ENCODE data around the gene ZNF14. TPM values are rescaled to one million over a fixed set of nuclear protein-coding genes. Genes with fewer than 3 reads are reported as not detected.
"Not testable (repeated sequence)": the region's sequence is repeated elsewhere in the genome, so short reads cannot be mapped to it uniquely, and the experiment has no call there.

ZNF14 gene
- 5.5 and 6.0 TPM in 2 replicates for total RNA-seq (2014; rRNA removed; shearing (Covaris generic))
- 1.1 and 1.3 TPM in 2 replicates for polyA plus RNA-seq (2014; cell fraction: nucleus; rRNA removed)

GRCh38 chr19:19732579-19733501 is at the start of gene ZNF14:
ZNF14 (minus strand) TSS chr19:19733112; CDS start chr19:19732958, 154 bp downstream.
- peak; percentile 89 for DNase-seq (ENCODE audit: extremely low read depth, low read depth)

GRCh38 chr19:19781791-19782190 is 48.9 kb upstream of the ZNF14 start:
- not testable (repeated sequence) for DNase-seq (ENCODE audit: extremely low read depth, low read depth)

- no peak for DNase-seq (ENCODE audit: extremely low read depth, low read depth)
These were observed 45.8 kb upstream of the ZNF14 start for GRCh38 chr19:19778666-19779065.

DNA sequence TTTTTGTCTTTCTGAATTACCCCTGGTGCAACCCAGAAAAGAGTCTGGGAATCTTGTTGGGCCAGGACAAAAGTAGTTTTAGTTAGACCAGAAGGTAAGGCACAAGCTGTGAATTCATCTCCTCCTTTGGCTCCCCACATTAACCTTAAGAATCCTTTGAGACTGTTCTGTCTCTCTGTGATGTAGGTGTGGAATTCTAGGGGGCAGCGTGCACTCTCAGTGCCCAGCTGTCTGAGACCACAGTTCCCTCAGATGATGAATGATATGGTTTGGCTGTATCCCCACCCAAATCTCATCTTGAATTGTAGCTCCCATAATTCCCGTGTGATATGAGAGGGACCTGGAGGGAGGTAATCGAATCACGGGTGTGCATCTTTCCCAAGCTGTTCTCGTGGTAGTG is 44.8 kb upstream of the ZNF14 start:
- DNase-seq (ENCODE audit: extremely low read depth, low read depth): no peak

DNA sequence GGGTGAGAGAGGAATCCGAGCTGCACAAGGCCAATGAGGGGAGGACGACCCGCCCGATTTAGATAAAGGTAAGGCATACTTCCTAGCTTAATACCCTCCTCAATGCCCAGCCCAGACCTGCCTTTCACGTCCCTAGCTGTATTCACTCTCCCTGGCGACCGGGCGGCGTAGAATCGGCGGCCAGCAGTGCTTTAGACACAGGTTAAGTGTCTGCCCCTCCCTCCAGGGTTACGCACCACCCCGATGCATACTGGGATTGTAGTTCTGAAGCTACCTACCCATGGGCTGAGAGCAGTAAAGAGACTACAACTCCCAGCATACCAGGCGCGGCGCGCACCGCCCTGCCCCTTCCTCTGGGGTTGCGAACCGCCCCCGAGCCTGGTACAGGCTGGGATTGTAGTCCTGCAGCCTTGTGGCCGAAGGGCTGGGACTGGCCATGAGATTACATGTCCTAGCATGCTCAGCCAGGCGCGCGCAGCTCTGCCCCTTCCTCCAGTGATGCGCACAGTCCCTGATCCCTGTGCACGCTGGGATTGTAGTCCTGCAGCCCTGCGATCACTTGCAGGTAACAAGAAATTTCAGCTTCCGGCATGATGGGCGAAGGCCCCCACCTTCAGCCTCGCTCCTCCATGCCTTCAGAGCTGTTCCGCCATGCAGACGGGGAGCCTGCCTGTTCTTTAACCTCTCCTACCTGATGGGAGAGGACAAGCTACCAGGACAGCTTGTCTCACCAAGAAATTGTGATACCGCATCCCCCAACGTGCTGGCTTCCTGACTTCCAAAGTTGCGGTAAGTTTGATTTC is 43.5 kb upstream of the ZNF14 start:
- peak; percentile 93 for DNase-seq (ENCODE audit: extremely low read depth, low read depth)

DNA sequence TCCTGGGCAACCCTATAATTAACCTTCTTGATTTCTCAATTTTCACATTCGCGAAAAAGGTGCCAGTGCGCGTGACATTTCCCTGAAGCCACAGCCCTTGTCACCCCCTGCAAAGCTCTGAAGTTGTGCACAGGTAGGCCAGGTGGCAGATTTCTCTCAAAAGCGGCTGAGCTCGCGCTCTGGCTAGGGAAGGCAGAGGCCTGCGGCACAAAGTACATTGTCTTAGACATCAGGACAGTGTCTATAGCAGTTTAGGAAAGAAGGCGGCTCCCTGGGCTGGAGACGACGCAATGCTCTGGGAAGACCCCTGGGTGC is 42.9 kb upstream of the ZNF14 start:
- no peak for DNase-seq (ENCODE audit: extremely low read depth, low read depth)

DNA sequence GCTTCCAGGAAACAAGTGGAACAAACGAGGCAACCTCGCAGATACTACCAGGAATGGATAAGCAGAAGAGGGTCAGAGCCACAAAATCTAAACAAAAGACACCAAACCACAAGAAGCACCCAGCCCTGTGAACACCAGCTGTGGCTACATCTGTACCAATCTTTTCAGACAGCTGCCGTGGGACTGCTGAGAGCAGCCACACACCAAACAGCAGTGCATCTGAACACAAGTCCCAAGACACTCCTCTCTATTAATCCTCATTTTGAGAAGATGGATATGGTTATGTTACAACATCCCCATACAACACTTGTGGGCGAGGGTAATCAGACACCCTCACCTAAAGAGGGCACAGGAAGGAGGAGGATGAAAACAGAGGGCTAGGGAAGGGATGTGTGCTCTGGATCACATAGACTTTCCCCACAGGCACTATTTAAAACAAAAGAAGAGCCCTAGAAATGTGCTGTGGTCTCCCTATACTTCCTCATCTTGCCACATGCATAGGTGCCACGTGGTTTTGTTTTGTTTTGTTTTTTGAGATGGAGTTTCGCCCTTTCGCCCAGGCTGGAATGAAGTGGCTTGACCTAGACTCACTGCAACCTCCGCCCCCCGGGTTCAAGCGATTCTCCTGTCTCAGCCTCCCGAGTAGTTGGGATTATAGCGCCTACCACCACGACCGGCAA is 41.6 kb upstream of the ZNF14 start:
- no peak for DNase-seq (ENCODE audit: extremely low read depth, low read depth)

- not testable (repeated sequence) for DNase-seq (ENCODE audit: extremely low read depth, low read depth)
These were observed 39.1 kb upstream of the ZNF14 start for GRCh38 chr19:19771963-19772362.

DNA sequence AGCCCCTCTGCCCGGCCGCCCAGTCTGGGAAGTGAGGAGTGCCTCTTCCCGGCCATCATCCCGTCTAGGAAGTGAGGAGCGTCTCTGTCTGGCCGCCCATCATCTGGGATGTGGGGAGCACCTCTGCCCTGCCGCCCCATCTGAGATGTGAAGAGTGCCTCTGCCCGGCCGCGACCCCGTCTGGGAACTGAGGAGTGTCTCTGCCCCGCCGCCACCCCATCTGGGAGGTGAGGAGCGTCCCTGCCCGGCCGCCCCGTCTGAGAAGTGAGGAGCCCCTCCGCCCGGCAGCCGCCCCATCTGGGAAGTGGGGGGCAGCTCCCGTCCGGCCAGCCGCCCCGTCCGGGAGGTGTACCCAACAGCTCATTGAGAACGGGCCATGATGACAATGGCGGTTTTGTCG is 37.1 kb upstream of the ZNF14 start:
- DNase-seq (ENCODE audit: extremely low read depth, low read depth): not testable (repeated sequence)

- no peak for DNase-seq (ENCODE audit: extremely low read depth, low read depth)
These were observed 25.3 kb upstream of the ZNF14 start for GRCh38 chr19:19758164-19758563.

DNA sequence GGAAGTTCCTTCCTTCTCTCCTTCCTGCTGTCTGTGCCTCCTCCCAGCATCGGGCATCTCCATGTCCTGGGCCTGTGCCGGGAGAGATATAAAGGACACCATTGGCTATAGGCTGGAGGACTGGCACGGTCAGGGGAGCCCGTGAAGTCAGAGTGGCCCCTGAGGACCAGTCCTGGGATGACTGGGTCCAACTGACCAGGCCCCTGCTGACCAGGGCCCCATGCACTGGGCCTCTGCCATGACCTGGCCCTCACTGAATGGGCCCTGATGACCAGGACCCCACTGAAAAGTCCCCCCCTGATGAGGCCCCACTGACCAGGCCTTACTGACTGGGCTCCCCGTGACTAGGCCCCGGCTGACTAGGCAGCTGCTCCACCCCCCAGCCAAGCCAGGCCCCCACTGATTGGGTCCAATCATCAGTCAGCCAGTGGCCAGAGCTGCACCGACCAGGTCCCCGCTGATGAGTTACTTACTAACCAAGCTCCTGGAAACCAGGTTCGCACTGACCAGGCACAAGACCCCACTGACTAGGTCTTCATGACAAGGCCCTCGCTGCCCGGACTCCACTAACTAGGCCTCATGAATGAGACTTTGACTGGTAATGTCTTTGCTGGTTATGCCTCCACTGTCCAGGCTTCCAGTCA is 20.0 kb upstream of the ZNF14 start:
- no peak for DNase-seq (ENCODE audit: extremely low read depth, low read depth)

GRCh38 chr19:19751846-19752245 is 18.9 kb upstream of the ZNF14 start:
- no peak for DNase-seq (ENCODE audit: extremely low read depth, low read depth)

DNA sequence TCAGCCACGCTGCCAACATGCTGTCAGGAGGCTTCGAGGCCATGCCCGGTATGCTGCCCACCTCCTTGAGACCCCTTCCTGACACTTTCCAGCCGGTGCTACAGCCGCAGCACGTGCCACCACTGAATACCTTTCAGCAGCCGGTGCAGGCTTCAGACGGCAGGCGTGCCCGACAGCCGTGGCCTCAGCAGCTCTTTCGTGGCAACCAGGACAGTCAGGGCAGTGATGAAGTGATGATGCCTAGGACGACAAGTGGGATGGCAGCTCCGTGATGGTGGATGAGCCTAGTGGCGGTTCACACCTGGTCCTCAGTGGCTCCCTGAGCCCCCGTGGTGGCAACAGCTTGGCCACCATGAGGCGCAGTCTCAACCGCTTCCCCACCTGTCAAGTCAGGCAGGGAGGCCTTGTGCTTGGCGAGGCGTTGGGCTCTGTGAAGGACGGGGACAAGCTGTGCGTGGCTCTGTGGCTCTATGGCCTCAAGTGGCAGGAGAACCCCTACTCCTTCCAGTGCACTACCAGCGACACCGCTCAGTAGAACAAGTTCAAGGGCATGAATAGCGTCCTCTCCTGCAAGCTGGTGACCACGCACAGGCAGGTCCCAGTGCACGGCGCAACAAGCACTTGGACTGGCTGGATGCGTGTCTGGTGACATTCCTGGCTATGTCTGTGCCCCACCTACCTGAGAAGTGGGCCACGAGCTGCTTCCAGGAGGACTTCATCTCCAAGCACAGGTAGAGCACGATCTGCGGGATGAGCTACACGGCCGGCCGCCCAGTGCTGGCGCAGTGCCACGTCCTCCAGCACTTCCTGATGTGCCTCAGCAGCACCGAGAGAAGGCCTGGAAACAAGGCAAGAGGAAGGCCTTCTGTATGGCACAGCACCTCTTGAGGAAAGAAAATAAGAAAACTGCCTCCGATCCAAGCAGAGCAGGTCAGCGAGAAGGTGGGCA is 18.2 kb upstream of the ZNF14 start:
- DNase-seq (ENCODE audit: extremely low read depth, low read depth): no peak

GRCh38 chr19:19749908-19750841 is 17.3 kb upstream of the ZNF14 start:
- no peak for DNase-seq (ENCODE audit: extremely low read depth, low read depth)

DNA sequence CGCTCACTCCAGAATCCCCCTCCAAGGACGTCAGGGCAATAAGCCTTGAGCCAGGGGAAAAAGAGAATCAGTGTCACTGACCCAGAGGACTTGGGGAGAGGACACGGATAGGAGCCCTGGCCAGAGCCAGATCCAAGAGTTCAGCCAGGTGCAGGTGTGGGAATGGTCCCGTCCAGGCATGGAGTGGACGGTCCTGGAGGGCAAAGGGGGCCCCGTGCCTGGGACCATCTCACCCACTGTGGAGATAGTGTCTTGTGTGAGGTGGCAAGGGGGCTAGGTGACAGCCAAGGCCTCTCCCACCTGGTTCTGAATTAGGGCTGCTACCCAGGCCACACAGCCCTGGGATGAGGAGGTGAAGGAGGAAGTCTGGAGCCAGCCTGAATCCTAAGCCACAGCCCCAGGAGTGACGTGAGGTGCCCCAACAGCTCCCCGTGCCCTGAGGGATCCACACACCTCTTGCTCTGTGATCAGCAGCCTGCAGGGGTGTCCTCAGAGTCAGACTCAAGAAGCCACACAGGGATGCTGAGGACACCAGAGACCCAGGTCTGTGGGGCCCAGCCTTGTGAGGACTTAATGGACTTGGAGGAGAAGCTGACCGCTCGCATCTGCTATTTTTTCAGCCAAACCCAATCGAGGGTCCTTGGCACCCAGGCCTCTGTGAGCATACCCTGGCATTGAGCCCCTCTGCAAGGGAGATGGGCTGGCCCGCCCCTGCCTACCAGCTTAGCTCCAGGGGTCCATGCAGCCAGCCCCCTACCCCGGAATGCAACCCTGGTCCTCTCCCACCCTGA is 16.4 kb upstream of the ZNF14 start:
- DNase-seq (ENCODE audit: extremely low read depth, low read depth): no peak

DNA sequence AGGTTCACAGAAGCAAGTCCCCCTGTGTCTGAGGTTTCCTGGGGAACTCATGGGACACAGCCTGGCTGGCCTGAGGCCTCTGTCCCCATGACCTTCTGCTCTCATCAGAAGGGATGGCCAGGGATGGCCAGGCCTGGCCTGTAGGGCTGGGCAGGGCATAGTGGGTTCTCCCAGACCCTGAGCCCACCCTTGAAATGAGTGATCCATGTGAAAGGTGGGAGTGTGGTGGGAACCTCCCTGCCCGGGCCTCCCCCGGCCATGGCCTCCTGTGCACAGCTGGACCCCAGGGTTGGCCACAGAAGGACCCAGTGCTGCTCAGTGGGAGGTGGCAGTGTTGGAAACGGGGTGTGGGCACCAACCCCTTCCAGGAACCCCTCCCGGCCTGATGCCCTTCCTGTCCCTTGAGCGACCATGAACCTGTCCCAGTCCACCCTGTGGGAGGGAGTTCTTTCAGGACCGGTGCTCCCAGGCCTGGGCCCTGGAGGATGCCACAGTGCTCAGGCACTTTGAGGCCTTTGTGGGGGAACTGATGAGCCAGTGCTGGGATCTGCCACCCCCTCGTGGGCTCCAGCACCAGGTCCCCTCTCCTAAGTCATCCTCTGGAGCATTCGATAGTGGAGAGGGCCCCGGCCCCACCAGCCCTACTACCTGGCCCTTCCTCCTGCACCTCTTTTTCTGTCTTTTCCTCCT is 15.5 kb upstream of the ZNF14 start:
- DNase-seq (ENCODE audit: extremely low read depth, low read depth): no peak

Measured in NCI-H460 (cell line).